OCI-LY1 (cell line): ENCODE measurements around the gene UIMC1.

Experiments
- H2AFZ ChIP-seq: fragments of 200-600 bp; sonication (generic), shearing (Covaris generic); 2 replicates; pipeline ENCODE4 v1.6.0; 2014; ENCODE audit warnings: antibody characterized with exemption, mild to moderate bottlenecking, low read length
- H3F3A ChIP-seq: fragments of 200-600 bp; sonication (generic), shearing (Covaris generic); 2 replicates; pipeline ENCODE4 v1.6.0; 2014; ENCODE audit warnings: mild to moderate bottlenecking, antibody characterized with exemption, low read length, moderate library complexity; ENCODE audit not compliant: insufficient read depth
- H3K27ac ChIP-seq: fragments of 200-600 bp; sonication (generic); 2 replicates; pipeline ENCODE4 v1.5.1; 2014; ENCODE audit warnings: low read length, mixed run types, mild to moderate bottlenecking, low read depth; ENCODE audit not compliant: poor library complexity, severe bottlenecking
- H3K27me3 ChIP-seq: fragments of 200-600 bp; sonication (generic); 2 replicates; pipeline ENCODE4 v1.6.0; 2014; ENCODE audit warnings: antibody characterized with exemption, mild to moderate bottlenecking, low read length, moderate library complexity; ENCODE audit not compliant: insufficient read depth
- H3K36me3 ChIP-seq: fragments of 200-600 bp; sonication (generic); 2 replicates; pipeline ENCODE4 v1.6.1; 2014; ENCODE audit warnings: mild to moderate bottlenecking, antibody characterized with exemption, low read length, moderate library complexity, mixed read lengths; ENCODE audit not compliant: insufficient read depth
- H3K4me1 ChIP-seq: fragments of 200-600 bp; sonication (generic); 2 replicates; pipeline ENCODE4 v1.5.1; 2014; ENCODE audit warnings: mild to moderate bottlenecking, low read length, moderate library complexity; ENCODE audit not compliant: insufficient read depth, severe bottlenecking
- H3K4me2 ChIP-seq: fragments of 200-600 bp; sonication (generic), shearing (Covaris generic); 2 replicates; pipeline ENCODE4 v1.6.1; 2014; ENCODE audit warnings: low read length
- H3K4me3 ChIP-seq: fragments of 200-600 bp; sonication (generic); 2 replicates; pipeline ENCODE4 v1.5.1; 2014; ENCODE audit warnings: low read length, low read depth, mild to moderate bottlenecking, mixed read lengths; ENCODE audit not compliant: poor library complexity, severe bottlenecking
- H3K79me2 ChIP-seq: fragments of 200-600 bp; shearing (Covaris generic); 2 replicates; pipeline ENCODE4 v1.6.1; 2016; ENCODE audit warnings: mixed run types, low read length, mixed read lengths; ENCODE audit not compliant: insufficient read depth
- H3K9ac ChIP-seq: fragments of 200-600 bp; sonication (generic), shearing (Covaris generic); 2 replicates; pipeline ENCODE4 v1.6.1; 2014; ENCODE audit warnings: mild to moderate bottlenecking, low read length, mixed read lengths
- H3K9me2 ChIP-seq: fragments of 200-600 bp; sonication (generic), shearing (Covaris generic); 2 replicates; pipeline ENCODE4 v1.6.1; 2014; ENCODE audit warnings: low read depth, mild to moderate bottlenecking, low read length, mixed read lengths
- H3K9me3 ChIP-seq: fragments of 200-600 bp; shearing (Covaris generic); 2 replicates; pipeline ENCODE4 v1.6.1; 2014; ENCODE audit warnings: low read length, mixed read lengths
- H4K20me1 ChIP-seq: fragments of 200-600 bp; sonication (generic), shearing (Covaris generic); 2 replicates; pipeline ENCODE4 v1.6.0; 2016; ENCODE audit warnings: mild to moderate bottlenecking, low read length; ENCODE audit not compliant: insufficient read depth
- EZH2 ChIP-seq: fragments of 200-600 bp; sonication (generic), shearing (Covaris generic); IDR thresholded peaks from 2 replicates; pipeline ENCODE4 v1.8.0; 2017; ENCODE audit warnings: borderline replicate concordance, mixed run types, mild to moderate bottlenecking, antibody characterized with exemption, low read length, moderate library complexity, mixed read lengths
- TF ChIP-seq, protein P1 (sequence below): fragments of 200-600 bp; sonication (generic), shearing (Covaris generic); IDR thresholded peaks from 2 replicates; pipeline ENCODE4 v1.5.1; 2017; ENCODE audit warnings: mild to moderate bottlenecking, antibody characterized with exemption, low read length, moderate library complexity, mixed read lengths

Gene UIMC1

GRCh38 chr5:177008716-177009115 is 2.1 kb upstream of the UIMC1 start:
- H4K20me1 ChIP-seq = no peaks in the 10 kb centered on the region
- TF ChIP-seq, protein P1, sequence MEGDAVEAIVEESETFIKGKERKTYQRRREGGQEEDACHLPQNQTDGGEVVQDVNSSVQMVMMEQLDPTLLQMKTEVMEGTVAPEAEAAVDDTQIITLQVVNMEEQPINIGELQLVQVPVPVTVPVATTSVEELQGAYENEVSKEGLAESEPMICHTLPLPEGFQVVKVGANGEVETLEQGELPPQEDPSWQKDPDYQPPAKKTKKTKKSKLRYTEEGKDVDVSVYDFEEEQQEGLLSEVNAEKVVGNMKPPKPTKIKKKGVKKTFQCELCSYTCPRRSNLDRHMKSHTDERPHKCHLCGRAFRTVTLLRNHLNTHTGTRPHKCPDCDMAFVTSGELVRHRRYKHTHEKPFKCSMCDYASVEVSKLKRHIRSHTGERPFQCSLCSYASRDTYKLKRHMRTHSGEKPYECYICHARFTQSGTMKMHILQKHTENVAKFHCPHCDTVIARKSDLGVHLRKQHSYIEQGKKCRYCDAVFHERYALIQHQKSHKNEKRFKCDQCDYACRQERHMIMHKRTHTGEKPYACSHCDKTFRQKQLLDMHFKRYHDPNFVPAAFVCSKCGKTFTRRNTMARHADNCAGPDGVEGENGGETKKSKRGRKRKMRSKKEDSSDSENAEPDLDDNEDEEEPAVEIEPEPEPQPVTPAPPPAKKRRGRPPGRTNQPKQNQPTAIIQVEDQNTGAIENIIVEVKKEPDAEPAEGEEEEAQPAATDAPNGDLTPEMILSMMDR = no peak
- no peak for TF ChIP-seq EZH2

DNA sequence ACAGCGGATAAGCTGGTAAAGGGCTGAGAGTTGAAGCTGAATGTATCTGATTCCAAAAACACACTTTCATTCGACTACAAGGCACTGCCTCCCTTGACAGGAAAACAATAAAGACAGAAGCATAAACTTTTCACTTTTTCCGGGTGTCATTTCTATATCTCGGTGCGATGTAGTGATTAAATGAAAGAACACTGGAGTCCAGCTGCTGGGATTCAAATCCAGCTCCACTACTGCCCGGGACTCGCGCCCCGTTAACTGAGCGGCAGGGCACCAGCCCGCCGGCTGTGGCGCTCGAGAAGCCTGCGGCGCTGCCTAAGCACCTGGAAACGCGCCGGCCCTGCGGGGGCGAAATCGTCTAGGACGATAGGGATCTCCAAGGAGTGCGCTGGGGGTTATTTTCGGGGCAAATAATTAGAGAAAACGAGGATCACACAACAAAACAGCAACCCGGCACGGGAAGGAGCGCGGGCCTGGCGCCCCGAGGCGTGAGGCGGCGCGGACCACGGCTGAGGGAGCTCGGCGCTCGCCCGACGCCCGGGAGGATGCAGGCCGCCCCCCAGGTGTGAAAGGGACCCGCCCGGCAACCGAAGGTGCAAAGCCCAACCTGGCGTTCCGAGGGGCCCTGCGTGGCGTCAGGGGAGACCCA is 837 bp downstream of the UIMC1 start:
- Histone ChIP-seq H3K4me2 (peak overlapping the region; percentile 81), H3K79me2 (peaks cover 51% of the 10 kb centered on the region), H3K27ac (peak overlapping the region; percentile 77), H3K9me2 (no peaks in the 10 kb centered on the region), H2AFZ (no peak overlapping the region), H3K36me3 (no peaks in the 10 kb centered on the region), H3K9ac (peak overlapping the region; percentile 87), H3K4me1 (peaks cover 42% of the 10 kb centered on the region), H3F3A (no peaks in the 10 kb centered on the region), H3K9me3 (no peaks in the 10 kb centered on the region), H3K27me3 (no peaks in the 10 kb centered on the region), H3K4me3 (peak overlapping the region; percentile 88), H4K20me1 (no peaks in the 10 kb centered on the region)
- no peak for TF ChIP-seq EZH2
- TF ChIP-seq, protein P1 = peak; percentile 67

More at GRCh38 chr5:177008716-177009115, 2.1 kb upstream of the UIMC1 start:
- H3K9ac ChIP-seq = no peak overlapping the region
- no peak overlapping the region for H3K27ac ChIP-seq
- no peaks in the 10 kb centered on the region for H3K27me3 ChIP-seq
- H3K79me2 ChIP-seq = peaks cover 21% of the 10 kb centered on the region
- H3K4me1 ChIP-seq = peaks cover 25% of the 10 kb centered on the region
- no peaks in the 10 kb centered on the region for H3K36me3 ChIP-seq
- H3K4me2 ChIP-seq = no peak overlapping the region
- no peaks in the 10 kb centered on the region for H3K9me2 ChIP-seq
- no peak overlapping the region for H2AFZ ChIP-seq
- no peak overlapping the region for H3K4me3 ChIP-seq
- H3F3A ChIP-seq = no peaks in the 10 kb centered on the region
- H3K9me3 ChIP-seq = no peaks in the 10 kb centered on the region

GRCh38 chr5:177004961-177005360 is 1.6 kb downstream of the UIMC1 start:
- Histone ChIP-seq H3K9ac (peak overlapping the region; percentile 87), H4K20me1 (no peaks in the 10 kb centered on the region), H2AFZ (no peak overlapping the region), H3K27me3 (no peaks in the 10 kb centered on the region), H3K4me2 (peak overlapping the region; percentile 81), H3K4me1 (peaks cover 42% of the 10 kb centered on the region), H3F3A (no peaks in the 10 kb centered on the region), H3K9me3 (no peaks in the 10 kb centered on the region), H3K79me2 (peaks cover 59% of the 10 kb centered on the region), H3K4me3 (peak overlapping the region; percentile 88), H3K36me3 (peaks cover 3% of the 10 kb centered on the region; the same call in 1 of the 2 replicates), H3K27ac (peak overlapping the region; percentile 77), H3K9me2 (no peaks in the 10 kb centered on the region)
- TF ChIP-seq, protein P1 = no peak
- TF ChIP-seq EZH2 = no peak
